Esophagus muscularis mucosa (tissue), 4 donors: ENCODE measurements around the gene IFITM2. TPM values are rescaled to one million over a fixed set of nuclear protein-coding genes. Genes with fewer than 3 reads are reported as not detected.
A peak's percentile ranks its signal among the peaks of the same experiment; 100 is the strongest.
"Not testable (repeated sequence)": the region's sequence is repeated elsewhere in the genome, so short reads cannot be mapped to it uniquely, and the experiment has no call there.

Experiments
- DNase-seq: peaks from one replicate; pipeline ENCODE4 v3.0.0-alpha.2; 2017; ENCODE audit errors: extremely low spot score
- H3K27ac ChIP-seq, 4 donors: fragments of 200-600 bp; sonication (generic); replicated peaks in 1 of 4; 1 replicate in 3 of 4; 2 replicates in 1 of 4; pipeline ENCODE4 v1.5.1; 2016 to 2019; ENCODE audit warnings: mild to moderate bottlenecking in 1 of 4
- H3K27me3 ChIP-seq, 4 donors: fragments of 200-600 bp; sonication (generic); one replicate each; pipeline versions ENCODE4 v1.5.1 to v1.6.0; 2016 to 2019
- H3K36me3 ChIP-seq, 4 donors: fragments of 200-600 bp; sonication (generic); one replicate each; pipeline ENCODE4 v1.5.1; 2016 to 2019
- H3K4me1 ChIP-seq, 4 donors: fragments of 200-600 bp; sonication (generic); one replicate each; pipeline ENCODE4 v1.5.1; 2016 to 2019
- H3K4me3 ChIP-seq, 4 donors: fragments of 200-600 bp; sonication (generic); 1 replicate in 2 of 4; 2 replicates in 2 of 4; pipeline ENCODE4 v1.5.1; 2016 to 2019; ENCODE audit warnings: mild to moderate bottlenecking in 4 of 4, moderate library complexity in 1 of 4
- H3K9me3 ChIP-seq, 4 donors: fragments of 200-600 bp; sonication (generic); 1 replicate in 3 of 4; 2 replicates in 1 of 4; pipeline ENCODE4 v1.5.1; 2016 to 2019
- CTCF ChIP-seq, 3 experiments: fragments of 200-600 bp in 2 of 3; fragments of 450-650 bp in 1 of 3; sonication (generic) in 2 of 3; IDR thresholded peaks; one replicate each; pipeline ENCODE4 v1.5.1; 2017 to 2019; ENCODE audit warnings: antibody characterized with exemption in 3 of 3, mild to moderate bottlenecking in 2 of 3, moderate library complexity in 1 of 3
- EP300 ChIP-seq: sonication (generic); formaldehyde crosslinking; IDR thresholded peaks from one replicate; pipeline ENCODE4 v1.6.1; 2017; ENCODE audit warnings: antibody characterized with exemption
- POLR2A ChIP-seq: fragments of 450-650 bp; IDR thresholded peaks from one replicate; pipeline ENCODE4 v1.6.1; 2017; ENCODE audit warnings: antibody characterized with exemption, moderate library complexity, mild to moderate bottlenecking, low read depth
- POLR2AphosphoS5 ChIP-seq, 2 donors: sonication (generic); formaldehyde crosslinking; IDR thresholded peaks; one replicate each; pipeline ENCODE4 v1.6.1; 2017; ENCODE audit warnings: antibody characterized with exemption in 2 of 2
- WGBS: methylation state at CpG from one replicate; pipeline ENCODE4 v1.1.5; 2018; 5-methylcytosine and 5-hydroxymethylcytosine counted together
- intact Hi-C: fragments of 100-400 bp; cut with DNase I; formaldehyde crosslinking; loops from one replicate; pipeline ENCODE4 v1.15.1; 2023
- total RNA-seq, 4 donors: library from RNA; depleted of rRNA; stranded (reverse); fragments of >200 nt; gene quantifications; one replicate each; pipeline versions ENCODE4 v1.1.0 to v1.2.1, GENCODE V29; 2016

The IFITM2 gene
- total RNA-seq, 4 donors from 2014 or later: 92.2 to 235 (median 194) TPM

GRCh38 chr11:306645-307371 is 808 bp upstream of the IFITM2 start:
- intact Hi-C loops: no loop called here
- Histone ChIP-seq H3K27ac (peak overlapping the region; percentile 38 to 90 (median 80)), H3K4me1 (peaks cover 25 to 47% (median 37%) of the 10 kb centered on the region in 4 donors), H3K4me3 (no peak overlapping the region), H3K36me3 (no peaks in the 10 kb centered on the region), H3K27me3 (no peaks in the 10 kb centered on the region), H3K9me3 (no peaks in the 10 kb centered on the region)
- TF ChIP-seq CTCF (IDR thresholded peaks at IDR 0.05) (no peak), POLR2AphosphoS5 (IDR thresholded peaks at IDR 0.05) (no peak), EP300 (no peak), POLR2A (no peak)
- DNase-seq: no peak
- 92% methylated on average over 17 of the region's 17 CpGs for WGBS

DNA sequence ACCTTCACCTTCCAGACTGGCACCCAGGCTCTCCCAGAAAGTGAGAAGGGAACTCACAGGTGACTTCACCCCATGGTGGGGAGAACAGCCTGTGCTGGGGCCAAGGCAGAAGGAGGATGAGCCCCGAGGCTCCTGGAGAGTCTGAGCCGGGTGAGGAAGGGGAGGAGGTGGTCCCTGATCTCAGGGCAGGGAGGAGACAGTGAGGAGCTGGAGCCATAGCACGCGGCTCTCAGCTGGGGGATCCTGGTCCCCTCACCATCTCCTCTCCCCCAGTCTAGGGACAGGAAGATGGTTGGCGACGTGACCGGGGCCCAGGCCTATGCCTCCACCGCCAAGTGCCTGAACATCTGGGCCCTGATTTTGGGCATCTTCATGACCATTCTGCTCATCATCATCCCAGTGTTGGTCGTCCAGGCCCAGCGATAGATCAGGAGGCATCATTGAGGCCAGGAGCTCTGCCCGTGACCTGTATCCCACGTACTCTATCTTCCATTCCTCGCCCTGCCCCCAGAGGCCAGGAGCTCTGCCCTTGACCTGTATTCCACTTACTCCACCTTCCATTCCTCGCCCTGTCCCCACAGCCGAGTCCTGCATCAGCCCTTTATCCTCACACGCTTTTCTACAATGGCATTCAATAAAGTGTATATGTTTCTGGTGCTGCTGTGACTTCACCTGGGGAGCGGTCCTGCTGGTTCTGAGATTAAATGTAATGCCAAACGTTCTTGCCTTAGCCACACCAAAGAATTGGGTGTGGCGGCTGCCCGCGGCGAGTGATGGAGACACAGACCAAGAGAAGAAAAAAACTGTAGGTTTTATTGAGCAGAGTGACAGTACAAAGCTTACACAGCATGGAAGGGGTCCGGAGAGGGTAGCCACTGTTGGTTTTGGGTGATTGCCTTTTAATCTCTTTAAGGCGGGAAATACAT is 1.4 kb downstream of the IFITM2 start:
- 73% methylated on average over 18 of the region's 24 CpGs for WGBS
- intact Hi-C loops, H3K36me3 ChIP-seq, H3K27me3 ChIP-seq, H3K9me3 ChIP-seq, DNase-seq: not testable (repeated sequence)
- Histone ChIP-seq H3K27ac (peak overlapping the region; percentile 73 to 90 (median 80)), H3K4me3 (peak overlapping the region; percentile 48 to 64 (median 53)), H3K4me1 (peaks cover 33 to 65% (median 56%) of the 10 kb centered on the region in 4 donors)

DNA sequence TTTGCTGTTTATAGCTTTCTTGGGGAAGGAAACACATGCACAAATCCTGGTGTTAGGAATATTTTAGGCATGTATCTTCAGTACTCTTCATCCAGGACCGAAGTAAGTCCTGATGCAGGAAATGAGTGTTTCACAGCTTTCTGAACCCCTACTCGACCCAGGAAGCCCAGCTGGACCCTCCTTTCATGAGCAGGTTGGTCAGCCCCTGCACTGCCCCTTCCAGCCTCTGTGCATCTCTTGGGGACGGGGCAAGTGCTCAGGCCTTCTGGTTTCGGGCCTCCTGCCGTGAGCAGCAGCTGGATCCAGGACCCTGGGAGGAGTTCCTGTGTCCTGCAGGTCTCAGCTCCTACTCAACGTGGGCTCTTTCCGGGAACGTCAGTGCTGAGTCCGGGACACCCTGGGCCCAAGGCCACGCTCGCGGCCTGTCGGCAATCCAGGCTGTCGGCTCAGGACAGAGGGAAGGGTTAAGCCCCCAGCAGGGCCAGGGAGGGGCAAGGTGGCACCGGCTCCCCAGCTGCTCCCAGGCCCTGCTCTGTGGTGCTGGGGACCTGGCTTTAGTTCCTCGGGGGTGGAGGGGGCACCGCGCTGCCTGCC is 2.5 kb downstream of the IFITM2 start:
- peaks cover 27 to 58% (median 51%) of the 10 kb centered on the region in 4 donors for H3K4me1 ChIP-seq
- H3K27me3 ChIP-seq, H3K9me3 ChIP-seq, H3K36me3 ChIP-seq, intact Hi-C loops, DNase-seq: not testable (repeated sequence)
- peak overlapping the region; percentile 48 to 64 (median 53) for H3K4me3 ChIP-seq
- 7% methylated on average over 5 of the region's 18 CpGs for WGBS
- peak overlapping the region; percentile 73 to 90 (median 80) for H3K27ac ChIP-seq

- Histone ChIP-seq H3K4me1 (peaks cover 21 to 61% (median 55%) of the 10 kb centered on the region in 4 donors), H3K27ac (peak overlapping the region; percentile 76 to 86 (median 78)), H3K4me3 (peak overlapping the region; percentile 40 to 58 (median 47)), H3K27me3 (peaks cover 0 to 13% (median 4%) of the 10 kb centered on the region in 4 donors)
- 7% methylated on average over 13 of the region's 71 CpGs for WGBS
- DNase-seq, intact Hi-C loops, H3K36me3 ChIP-seq, H3K9me3 ChIP-seq: not testable (repeated sequence)
Observed at GRCh38 chr11:311013-311748, 3.6 kb downstream of the IFITM2 start.

- Histone ChIP-seq H3K4me1 (peaks cover 13 to 60% (median 54%) of the 10 kb centered on the region in 4 donors), H3K27me3 (peaks cover 0 to 19% (median 8%) of the 10 kb centered on the region in 4 donors), H3K36me3 (no peaks in the 10 kb centered on the region), H3K27ac (peak overlapping the region; percentile 76 to 86 (median 78)), H3K9me3 (peaks cover 0 to 3% (median 0%) of the 10 kb centered on the region in 4 donors), H3K4me3 (peak overlapping the region; percentile 40 to 58 (median 47))
- WGBS: 54% methylated on average over 14 of the region's 14 CpGs
- no peak for DNase-seq
- intact Hi-C loops: no loop called here
- TF ChIP-seq CTCF (IDR thresholded peaks at IDR 0.05): no peak
- TF ChIP-seq POLR2AphosphoS5 (IDR thresholded peaks at IDR 0.05): peak; percentile 9 to 41
- TF ChIP-seq POLR2A: no peak
- TF ChIP-seq EP300: no peak
Observed at GRCh38 chr11:312092-312816, 4.6 kb downstream of the IFITM2 start.
